Thyroid gland (tissue), 4 donors: ENCODE results near the gene MEPCE.

Source experiments
- CTCF ChIP-seq, 6 experiments: fragments of 200-600 bp in 3 of 6; fragments of 450-650 bp in 3 of 6; sonication (generic) in 3 of 6; IDR thresholded peaks; one replicate each; pipeline ENCODE4 v1.5.1; 2016 to 2019; ENCODE audit warnings: antibody characterized with exemption in 6 of 6, mild to moderate bottlenecking in 2 of 6, inconsistent platforms in 1 of 6, moderate library complexity in 1 of 6
- POLR2A ChIP-seq, 2 donors: fragments of 450-650 bp; IDR thresholded peaks; one replicate each; pipeline ENCODE4 v1.6.1; 2017; ENCODE audit warnings: antibody characterized with exemption in 2 of 2, mild to moderate bottlenecking in 2 of 2, moderate library complexity in 1 of 2

DNA sequence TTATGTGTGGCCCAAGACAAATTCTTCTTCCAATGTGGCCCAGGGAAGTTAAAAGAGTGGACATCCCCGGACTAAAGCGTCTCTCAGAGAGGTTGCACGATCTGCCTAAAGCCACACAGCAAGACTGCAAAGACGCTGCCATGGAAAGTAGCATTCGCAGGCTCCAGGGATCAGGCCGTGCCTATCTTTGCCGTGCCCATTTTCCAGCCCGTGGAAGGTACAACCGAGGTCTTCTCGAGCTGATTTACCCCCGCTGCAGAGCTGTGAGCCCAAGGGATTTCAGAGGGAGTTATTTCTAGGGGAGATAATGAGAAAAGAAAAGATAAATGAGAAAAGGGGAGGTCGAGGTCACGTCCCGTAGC is 53.1 kb downstream of the MEPCE start:
- TF ChIP-seq CTCF (IDR thresholded peaks at IDR 0.05) (no peak), POLR2A (IDR thresholded peaks at IDR 0.05) (no peak)
